Islet precursor cell (in vitro differentiated cells): Measurements from ENCODE around the gene F5.

Experiments
- DNase-seq: peaks from one replicate; pipeline ENCODE4 v3.0.0-alpha.2; 2018

F5 gene

DNA sequence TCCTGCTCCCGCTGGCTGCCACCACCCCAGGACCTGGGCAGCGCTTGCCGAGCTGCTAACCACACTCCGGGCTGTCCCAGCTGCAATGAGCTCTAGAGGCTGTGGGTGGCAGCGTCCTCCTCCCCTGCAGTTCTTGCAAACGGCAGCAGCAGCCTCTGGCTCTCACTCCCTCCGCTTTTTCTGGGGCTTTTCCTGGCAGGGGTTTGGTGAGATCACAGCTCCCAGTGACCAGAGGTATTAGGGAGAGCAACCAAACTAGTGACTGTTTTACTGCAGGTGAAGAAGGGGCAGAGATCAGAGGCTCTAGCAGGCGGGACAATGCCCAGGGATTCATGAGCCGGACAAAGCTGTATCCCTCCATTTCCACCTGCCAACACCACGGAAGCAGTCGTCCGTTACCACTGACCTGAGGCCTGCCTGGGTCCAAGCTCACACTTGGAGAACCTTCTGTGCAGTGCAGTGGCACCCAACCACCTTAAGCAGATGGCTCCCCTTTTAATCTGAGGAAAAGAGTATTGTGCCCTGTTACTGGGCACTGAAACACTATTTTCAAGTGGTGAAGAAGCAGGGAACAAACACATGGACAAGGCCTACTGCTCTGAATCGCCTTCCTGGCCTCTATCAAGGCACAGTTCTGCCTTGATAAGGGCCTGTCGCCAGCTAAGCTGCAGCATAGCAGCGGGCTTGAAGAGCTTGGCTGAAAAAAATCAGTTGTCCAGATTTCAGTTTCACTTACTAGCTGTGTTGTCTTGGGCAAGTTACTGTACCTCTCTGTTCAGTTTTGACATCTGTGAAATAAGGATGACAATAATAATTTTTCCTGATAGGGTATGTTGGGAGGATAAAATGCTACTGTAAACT, at the start of gene F5:
Gene F5 (minus strand): TSS at position 87 of the 861 bp plus-strand sequence. CDS start 95 bp downstream, outside the sequence.
- DNase-seq, result peak; percentile 93

DNA sequence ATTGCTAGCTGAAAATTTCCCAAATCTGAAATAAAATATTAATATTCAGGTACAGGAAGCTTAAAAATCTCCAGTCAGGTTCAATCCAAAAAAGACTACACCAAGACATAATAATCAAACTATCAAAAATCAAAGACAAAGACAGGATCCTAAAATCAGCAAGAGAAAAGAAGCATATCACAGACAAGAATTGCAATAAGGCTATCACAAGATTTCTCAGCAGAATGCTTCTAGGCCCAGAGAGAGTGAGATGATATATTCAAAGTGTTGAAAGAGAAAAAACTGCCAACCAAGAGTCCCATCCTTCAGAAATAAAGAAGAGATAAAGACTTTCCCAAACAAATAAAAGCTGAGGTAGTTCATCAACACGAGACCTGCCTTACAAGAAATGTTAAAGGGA, 48.6 kb upstream of the F5 start:
- DNase-seq, result no peak

DNA sequence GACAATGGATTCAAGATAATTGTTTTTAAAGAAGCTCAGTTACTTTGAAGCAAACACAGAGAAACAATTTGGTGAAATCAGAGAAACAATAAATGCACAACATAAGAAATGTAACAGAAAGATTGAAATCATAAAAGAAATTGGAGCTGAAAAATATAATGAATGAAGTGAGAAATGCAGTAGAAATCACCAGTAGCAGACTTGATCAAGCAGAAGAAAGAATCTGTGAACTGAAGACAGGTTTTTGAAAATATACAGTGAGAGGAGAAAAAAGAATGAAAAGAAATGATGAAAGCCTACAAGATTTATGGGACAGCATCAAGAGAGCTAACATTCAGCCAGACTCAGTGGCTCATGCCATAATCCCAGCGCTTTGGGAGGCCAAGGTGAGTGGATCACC, 47.9 kb upstream of the F5 start:
- DNase-seq, result no peak

DNA sequence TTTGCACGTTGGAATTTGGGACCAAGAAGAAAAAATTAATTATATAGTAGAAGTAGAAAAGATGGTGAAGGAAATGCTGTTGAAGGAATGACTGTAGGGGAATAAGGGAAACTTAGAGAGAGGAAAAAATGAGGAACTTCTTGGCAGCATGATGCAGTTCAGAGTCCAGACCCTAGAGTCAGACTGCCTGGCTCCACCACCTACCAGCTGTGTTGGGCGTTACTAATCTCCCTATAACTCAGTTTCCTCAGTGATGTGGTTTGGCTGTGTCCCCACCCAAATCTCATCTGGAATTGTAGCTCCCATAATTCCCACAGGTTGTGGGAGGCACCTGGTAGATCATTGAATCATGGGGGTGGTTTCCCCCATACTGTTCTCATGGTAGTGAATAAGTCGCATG, 45.0 kb upstream of the F5 start:
- DNase-seq, result no peak

DNA sequence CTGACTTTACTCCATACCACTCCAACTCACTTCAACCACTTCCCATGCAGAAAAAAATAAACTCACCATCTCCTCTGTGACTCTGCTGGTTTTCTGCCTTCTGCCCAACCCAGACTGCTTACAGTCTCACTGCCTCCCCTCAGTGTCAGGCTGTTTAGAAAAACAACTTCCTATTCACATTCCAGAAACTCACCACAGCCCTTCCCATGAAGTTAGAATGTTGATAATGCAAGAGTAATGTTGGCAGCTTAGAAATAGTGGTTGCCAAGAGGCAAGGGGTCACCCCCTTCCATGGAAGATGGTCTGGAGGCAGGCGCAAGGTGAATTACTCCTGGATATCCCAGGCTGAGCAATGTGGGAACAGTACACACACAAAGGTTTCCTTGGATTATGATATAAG, 43.7 kb upstream of the F5 start, which contains the start of gene SELP:
Gene SELP (minus strand): TSS at position 119 of the 400 bp plus-strand sequence. CDS start 50 bp downstream, at position 69.
- DNase-seq, result no peak

DNA sequence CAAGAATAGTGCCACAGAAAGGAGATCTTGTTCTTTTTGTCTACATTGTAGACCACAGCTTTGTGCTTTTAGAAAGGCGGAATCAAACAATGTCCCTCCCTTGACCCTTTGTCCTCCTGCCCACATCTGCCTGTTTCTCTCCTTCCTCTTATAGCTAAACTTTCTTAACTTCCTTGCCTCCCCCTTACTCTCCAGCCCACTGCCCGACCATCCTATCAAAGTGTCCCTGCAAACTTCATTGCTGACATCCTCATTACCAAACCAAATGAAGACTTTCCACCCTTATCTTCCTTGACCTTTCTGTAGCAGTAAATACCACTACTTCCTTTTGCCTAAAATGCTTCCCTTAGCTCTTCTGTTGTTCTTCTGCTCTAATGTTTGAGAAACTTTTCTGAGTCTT, 38.6 kb upstream of the F5 start:
- no peak for DNase-seq

DNA sequence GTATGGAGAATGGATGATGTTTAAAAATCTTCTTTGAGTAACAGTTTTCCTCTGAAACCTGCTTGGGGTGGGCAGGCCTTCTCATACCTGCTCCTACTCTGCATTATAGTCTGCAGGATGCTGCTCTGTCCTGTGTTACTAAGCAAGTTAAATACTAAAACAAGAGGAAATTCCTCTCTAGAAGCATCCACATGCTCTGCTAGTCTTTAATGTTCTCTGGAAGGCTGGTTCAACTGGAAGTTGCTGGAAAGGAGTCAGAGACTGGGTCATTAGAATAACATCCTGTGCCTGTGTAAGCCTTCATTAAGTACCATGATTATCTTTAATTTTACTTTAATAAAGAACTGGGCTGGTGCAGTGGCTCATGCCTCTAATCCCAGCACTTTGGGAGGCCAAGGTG, 37.8 kb upstream of the F5 start:
- no peak for DNase-seq

DNA sequence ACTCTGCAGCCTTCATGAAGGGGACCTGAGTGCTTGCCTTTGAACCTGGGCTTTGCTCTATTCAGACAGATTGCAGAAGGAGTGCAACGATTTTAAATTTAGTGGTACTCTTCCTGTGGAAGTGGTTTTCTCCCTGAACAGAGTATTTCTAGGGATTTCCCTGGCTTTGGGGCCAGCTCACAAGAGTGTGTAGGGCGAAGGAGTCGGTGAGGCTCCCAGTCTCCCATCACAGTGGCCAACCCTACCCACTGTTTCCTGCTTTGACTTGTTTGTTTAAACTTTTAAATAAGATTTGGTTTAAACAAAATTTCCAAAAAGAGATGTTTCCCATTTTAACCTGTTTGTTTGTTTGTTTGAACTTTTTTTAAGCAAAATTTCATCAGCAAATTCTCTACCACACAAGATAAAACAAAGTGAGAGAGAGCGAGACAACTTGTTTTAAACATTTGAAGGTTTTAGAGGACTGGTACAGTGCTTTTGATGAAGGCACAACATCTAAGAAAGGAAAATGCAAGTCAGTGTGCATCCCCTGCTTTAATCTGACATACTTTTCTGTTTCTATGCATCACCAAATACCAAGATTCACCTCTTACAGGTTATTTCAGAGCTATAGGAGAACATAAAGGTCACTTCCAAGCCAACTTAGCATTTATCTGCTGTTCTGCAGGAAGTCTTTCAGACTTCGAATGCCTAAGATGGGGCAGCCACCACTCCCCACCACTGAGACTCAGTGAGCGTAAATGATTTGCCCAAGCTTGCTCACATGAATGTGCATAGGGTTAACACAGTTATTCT, 37.0 kb upstream of the F5 start:
- no peak for DNase-seq

DNA sequence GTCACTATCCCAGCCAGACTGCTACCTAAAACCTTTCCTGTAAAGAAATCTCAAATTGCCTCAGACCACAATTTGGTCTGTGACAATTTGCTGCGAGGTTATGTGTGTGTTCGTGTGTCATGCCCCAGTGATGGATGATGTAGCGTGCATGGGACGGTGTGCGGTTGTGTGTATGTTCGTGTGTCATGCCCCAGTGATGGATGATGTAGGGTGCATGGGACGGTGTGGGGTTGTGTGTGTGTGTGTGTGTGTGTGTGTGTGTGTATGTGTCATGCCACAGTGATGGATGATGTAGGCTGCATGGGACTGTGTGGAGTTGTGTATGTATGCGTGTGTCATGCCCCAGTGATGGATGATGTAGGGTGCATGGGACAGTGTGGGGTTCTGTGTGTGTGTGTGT, 34.3 kb upstream of the F5 start:
- no peak for DNase-seq

DNA sequence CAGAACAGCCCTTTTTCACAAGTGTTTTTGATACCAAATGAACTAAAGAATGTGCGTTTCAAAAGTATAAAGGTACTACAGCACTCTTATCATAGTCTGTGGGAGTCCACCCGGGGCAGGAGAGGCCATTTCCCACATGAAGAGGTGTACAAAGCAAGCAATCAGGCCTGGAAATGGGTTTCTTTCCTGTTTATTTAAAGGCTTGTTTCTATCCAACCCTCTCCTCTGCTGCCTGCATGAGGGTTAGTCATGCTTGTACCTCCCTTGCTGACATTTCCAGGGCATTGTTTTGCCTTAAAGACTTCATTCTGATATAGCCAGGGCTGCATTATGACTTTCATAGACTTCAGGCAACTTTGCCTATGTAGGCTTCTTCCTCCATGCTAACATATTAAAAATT, 32.1 kb upstream of the F5 start:
- no peak for DNase-seq

DNA sequence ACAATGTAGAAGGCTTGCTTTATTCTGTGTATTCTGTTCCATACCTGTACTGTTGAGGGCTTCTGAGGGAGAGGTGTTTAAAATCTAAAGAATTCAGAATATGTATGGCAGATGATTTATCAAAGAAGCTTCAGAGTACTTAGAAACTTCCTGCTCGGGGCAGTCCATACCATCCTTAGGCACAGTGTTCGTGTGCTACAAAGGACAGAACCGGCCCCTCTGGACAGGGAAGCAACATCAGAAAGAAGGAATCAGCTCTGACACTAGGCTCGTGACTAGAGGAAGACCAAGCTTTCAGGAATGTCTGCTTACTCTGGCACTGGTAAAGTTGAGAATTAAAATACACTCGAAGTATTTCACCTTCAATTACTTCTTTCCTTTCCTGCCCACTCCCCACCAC, 29.5 kb upstream of the F5 start:
- peak; percentile 63 for DNase-seq

DNA sequence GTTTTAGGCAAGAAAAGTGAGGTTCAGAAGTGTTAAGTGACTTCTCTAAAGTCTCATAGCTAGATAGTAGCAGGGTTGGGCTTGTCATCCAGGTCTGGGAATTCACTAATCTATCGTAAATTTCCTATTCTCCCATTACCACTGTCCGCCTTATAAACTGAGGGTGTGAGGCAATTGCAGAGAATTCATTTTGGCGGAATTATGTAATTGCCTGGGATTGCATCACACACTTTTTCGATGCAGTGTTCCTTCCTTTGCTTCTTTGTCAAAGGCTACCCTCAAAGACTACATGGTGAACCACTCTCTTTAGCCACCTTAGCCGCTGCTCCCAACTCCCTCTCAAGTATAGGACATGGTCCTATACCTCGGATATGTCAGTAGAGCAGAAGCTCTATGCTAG, 24.6 kb upstream of the F5 start:
- DNase-seq, result no peak

DNA sequence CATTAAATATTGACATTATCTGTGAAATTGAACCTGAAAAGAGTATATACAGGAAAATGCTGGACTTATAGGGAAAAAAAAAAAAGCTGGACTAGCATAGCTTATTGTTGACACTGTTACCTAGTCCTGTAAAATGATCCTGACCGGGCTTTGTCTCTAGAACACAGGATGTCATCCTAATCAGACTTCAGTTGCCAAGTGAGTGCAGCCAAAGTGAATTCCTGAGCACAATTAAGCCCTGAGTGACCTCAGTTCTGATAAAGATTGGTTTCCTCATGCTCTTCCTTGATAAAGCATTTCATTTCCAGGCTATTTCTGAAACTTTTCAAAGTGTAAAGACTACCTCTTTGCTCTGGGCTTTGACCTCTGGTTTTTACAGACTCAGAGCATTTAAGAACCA, 23.8 kb upstream of the F5 start:
- DNase-seq, result peak; percentile 59

DNA sequence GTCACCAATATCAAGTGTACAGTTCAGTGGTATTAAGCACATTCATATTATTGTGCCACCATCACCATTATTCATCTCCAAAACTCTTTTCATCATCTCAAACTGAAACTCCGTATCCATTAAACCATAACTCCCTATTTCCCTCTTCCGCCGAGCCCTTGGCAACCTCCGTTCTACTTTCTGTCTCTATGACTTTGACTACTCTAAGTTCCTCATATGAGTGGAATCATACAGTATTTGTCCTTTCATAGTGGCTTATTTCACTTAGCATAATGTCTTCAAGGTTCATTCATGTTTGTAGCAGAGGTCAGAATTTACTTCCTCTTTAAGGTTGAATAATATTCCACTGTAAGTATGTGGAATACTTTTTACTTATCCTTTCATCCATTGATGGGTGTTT, 21.9 kb upstream of the F5 start:
- no peak for DNase-seq

DNA sequence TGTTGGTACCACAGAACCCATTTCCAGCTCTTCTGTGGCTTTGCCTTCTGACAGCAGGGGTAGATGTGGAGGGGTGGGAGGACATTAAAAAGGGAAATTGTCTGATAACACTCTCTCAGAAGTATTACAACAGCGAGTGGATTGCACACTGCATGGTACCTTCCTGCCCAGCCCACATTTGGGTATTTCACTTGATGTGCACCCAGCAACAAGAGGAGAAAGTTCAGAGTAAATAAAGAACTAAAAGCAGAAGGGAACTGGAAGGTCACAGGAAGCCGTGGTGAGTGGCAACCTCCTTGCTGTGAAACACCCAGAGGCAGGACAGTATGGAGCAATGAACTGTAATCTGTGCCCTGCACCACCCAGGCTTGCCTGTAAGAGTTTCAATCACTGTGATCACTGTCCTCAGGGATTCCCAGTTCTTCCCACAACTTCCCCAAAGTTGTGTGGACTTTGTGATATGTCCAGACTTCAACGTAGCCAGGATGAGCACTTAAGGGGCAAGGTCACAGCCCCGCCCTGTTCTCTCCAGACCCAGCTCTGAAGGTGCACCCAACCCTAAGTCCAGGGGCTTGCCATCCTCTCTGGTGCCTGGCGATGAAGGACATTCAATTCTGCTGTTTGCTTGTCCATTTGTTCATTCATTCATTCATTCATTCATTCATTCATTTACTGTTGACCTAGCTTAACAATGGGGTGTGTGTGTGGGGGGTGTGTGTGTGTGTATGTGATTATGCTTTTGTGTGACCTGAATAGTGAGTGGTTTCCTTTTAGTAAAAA, 18.7 kb upstream of the F5 start:
- no peak for DNase-seq

DNA sequence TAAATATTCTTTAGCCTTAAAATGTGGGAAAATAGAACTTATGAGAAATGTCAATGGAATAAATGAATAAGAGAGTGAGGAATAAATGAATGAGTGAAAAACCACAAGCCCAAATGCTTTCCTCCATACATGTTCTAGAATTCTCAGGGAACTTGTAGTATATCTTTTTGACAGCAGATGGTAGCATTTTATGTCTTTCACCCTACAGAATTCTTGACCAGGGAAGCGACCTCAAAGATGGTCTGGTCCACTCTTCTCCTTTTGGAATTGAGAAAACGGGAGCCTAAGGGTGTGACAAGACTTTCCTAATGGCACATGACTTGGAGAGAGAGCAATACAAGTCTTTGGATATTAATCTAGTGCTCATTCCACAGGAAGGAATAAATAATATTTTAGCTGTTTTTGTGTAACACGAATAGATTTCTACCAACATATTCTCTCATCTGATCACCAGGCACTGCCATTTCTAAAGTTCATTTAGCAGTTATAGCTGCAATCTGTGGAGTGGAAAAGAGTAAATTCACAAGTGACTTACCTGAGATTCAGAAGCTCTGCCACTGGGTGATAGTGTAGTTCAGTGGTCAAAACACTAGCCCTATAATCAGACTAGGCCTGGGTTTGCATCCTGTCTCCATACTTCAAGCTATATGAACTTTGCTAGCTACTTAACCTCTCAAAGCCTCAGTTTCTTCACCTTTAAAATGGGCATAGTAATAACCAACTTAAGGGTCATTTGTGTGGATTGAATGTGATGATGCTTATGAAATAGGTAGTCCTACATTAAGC, 15.0 kb upstream of the F5 start:
- DNase-seq, result no peak

DNA sequence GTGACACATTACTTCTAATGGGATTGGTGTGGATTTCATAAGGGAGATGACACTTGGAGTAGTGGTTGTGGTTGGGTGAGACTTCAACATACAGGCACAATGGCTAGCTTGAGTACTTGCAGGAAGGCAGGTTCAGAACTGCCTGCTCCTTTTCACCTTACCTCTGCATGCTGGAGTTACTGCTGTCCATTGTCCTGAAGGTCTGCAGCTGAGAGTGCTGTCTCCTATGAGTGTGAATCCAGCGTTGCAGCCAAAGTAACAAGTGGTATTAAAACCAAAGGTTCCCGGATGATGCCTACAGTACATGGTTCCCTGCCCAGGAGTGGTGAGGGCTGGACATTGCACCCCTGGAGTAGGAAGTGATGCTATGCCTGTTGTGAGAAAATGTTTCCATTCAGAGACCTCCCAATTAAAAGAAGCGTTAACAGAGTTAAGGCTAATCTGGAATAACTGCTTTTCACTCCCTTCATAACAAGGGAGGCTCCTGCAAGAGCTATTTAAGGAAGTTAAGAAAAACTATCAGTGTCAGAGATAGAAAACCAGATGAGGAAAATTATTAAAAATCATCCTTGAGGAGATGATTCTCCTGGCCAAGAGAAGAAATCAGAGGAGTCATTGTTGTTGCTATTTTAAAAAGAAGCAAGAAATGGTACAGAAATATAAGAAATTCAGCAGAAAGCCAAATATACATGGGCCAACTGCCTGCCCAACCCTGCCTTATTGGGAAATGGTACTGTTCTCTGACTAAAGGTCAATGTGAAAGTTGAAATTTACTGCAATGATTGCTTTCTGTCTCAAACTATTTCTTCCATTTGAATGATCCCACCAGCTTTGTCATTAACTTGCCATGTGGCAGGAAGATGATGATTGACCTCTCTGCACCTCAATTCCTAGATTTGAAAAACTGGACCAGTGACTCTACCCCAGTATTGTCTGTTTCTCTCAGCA, 9.8 kb upstream of the F5 start:
- DNase-seq, result peak; percentile 83

DNA sequence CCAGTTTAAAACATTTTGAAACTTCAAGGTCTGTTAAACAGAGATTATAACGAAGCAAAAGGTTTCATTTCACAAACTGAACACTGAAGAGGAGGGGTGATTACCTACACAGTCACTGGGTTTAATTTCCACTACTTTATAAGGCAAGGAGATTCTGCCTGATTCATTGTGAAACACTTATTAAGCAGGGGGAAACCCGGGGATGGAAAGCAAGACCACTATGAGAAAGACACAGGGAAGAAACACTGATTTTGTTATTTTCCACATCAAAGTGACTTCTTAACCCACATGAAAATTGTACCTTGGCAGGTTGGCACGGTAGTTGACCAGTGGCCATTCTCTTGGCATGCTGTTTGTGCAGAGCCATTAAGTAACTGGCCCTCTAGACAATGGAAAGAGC, 8.1 kb upstream of the F5 start:
- no peak for DNase-seq

DNA sequence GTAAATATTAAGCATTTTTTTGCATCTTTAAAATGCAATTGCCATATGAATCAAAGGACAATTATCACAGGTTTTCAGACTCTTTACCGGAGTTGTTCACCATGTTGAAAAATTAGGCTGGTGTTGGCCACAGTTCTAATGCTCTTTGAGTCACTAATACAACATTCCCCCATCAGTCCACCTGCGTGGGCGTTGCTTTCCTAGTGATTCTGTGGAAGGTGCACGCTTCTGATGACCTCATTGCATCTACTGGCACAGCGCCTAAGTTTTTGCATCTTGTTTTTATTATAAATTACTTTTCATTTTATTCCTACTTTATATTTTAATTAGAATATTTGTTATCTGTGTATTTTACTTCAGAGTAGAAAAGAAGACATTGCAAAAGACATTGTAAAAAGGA, 4.7 kb upstream of the F5 start:
- DNase-seq, result no peak

DNA sequence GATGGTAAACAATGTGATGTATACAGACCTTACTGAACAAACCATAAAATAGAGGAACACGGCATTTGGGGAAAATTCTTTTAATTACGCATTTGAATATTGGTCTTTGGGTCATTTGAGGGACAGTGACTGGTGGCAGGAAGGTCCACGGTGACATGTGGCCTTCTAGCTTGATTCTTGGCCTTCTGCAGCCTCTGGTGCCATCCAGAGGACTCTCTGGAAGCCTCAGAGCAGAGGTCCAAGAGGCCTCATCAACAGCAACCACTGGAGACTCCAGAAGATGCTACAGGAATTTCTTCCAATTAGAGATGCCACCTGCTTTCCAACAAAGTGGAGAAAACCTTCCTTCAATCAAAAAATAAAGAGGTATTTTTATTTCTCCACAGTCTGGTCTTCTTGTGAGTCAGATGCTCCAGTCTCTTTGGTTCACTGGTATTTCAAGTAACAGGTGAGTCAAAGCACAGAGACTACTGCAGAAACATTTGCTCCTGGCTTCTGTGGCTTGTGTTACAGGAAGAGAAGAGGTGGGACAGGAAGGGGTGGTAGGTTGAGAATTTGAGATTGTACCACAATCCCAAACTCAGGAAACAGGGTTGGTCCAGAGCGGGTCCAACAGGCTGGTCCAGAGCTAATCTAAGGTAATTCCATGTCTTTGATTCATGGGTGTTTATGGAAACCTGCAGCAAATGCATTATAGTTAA, 2.7 kb upstream of the F5 start:
- no peak for DNase-seq

DNA sequence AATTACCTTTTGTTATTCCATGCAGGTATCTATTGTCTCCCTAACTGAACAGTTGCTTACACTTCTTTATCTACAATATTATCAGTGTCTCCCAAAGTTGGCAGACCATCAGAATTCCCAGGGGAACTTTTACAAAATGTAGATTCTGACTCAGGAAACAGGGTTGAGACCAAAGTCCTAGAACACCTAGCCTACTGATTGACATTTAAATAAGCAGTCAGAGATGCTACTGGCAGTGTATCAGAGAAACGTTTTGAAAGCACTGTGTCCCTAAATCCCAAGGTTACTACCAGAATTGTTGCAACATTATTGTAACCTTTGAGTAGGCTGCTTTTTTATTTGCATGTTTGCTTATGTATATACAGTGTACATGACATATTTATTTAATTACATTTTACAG, 1.8 kb upstream of the F5 start:
- no peak for DNase-seq
